Activated CD4-positive, alpha-beta T cell treated with anti-CD3 and anti-CD28 coated beads, Interleukin-2, amount 50 U/mL, for 4 hours (primary cell): Measurements from ENCODE around the gene PTPRK.

Experiments
- DNase-seq, 2 experiments: peaks; one replicate each; pipeline ENCODE4 v3.0.0-alpha.2; 2020

The PTPRK gene

DNA sequence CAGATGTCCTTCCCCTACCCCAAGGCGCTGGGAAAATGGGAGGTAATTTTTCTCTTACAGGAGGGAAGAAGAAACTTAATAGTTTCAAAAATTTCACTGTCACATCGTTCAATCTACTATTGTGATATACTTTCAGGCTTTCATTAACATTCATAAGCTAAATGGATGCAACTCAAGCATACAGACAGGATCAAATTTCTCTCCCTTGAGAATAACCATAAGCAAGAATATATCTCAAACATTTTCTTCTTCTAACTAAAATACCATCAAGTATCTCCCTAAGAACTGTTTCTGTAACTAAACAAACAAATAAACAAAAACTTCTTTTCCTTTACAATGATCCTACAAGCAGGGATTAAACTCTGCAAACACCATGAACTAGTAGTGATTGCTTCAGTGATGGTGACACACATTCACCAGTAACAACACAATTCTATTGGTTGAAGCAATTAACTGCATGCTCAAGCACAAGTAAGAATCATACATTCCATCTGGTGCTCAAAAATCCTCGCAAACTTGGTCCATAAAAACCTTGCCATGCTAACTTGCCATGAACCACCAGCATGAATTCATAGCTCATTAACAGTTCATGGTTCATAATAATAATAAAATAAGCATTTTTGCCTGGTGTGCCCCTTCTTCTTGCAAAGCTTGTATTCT lies 183.8 kb downstream of the PTPRK start:
- DNase-seq = no peak

DNA sequence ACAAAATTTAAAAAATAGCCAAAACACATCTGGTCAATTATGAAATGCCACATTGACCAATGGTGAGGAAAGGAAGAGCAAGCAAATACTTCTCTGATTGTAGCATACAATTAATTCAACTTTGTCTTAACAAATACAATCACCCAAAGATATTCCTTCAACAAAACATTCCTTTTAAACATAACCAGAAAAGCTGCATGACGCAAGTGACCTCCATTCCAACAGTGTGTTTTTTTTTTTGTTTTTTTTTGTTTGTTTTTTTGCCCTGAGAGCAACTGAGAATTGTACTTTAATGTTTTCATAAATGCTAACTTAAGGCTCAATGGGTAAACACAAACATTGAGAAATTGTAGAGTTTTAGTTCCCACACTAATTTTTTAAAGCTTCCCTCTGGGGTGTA lies 184.4 kb downstream of the PTPRK start:
- no peak for DNase-seq

GRCh38 chr6:128333581-128334223 lies 186.7 kb downstream of the PTPRK start:
- DNase-seq = no peak

DNA sequence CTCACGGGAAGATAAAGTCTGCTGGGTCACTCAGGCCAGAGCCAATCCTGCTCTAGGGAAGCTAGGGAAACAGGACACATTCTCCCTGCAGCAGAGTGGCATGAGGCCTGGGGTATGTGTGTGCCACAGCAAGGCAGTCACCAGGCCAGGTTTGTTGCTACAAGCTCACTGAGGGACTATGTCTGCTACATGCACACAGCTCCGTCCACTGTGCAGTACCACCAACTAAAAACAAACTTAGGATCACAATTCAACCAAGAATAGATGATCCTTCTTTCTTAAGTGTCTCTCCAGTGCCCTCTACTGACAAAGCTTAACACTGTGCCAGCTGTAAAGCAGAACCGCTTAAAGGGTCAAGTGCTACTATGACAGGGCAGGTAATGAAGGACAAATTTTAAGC lies 192.5 kb downstream of the PTPRK start:
- DNase-seq = peak; percentile 5 to 23

- DNase-seq = no peak
Observed at GRCh38 chr6:128323011-128323410, 197.4 kb downstream of the PTPRK start.

DNA sequence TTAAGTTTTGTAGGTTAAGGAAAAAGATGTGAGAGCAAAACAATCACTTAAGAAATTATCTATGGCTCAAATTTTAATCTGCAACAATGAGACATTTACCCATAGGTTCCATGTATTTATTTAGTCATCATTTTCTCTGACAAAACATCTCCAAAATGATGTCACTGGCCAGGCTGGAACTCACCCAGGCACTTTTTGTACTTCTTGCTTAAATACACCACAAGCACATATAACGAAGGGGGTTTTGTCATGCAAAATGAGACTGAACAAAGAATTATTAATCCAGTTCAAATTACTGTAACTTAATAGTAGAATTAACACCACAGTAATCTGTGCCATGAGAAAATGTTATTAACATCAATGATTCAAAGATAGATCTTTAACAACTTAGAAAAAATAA lies 200.5 kb downstream of the PTPRK start:
- no peak for DNase-seq

- no peak for DNase-seq
Observed at GRCh38 chr6:128319157-128319556, 201.2 kb downstream of the PTPRK start.

DNA sequence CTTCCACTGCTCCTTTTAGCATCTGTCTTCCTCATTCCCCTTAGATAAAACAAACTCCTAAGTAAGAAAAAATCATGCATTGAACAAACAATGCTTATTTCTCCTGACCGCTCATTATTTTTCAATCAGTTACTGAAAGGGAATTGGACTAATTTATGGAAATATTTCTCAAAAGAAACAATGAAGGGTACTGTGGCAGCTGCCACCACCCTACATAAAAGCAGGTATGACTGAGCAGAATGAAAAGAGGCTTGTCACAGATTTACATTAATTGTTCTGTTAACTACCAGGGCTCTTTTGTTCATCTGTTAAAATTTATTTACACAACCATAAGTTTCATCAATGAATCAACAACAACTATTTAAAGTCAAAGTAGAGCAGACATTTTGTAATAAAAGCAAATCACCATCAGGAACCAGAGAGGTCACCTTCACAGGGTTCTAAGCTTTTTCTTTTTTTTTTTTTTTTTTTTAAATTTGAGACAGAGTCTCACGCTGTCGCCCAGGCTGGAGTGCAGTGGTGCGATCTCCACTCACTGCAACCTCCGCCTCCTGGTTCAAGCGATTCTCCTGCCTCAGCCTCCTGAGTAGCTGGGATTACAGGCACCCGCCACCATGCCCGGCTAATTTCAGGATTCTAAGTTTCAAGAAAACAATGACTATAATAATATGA lies 204.0 kb downstream of the PTPRK start:
- DNase-seq = no peak

DNA sequence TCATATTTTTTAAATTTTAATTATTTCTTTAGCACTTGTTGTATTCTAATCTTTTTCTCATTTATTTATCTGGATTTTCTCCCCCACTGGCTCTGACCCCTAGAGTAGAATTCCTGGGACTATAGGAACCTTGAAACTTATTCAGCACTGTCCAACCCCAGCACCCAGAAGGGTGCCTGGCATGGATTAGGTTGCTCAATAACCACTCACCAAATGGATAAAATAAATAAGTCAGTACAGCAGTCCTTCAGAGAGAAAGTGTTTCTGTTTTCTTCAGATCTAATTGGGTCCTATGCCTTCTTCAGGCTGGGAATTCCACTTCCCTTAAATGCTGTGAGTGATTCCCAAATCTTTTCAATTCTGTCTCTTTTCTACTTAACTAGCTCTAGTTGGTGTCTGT lies 206.2 kb downstream of the PTPRK start:
- no peak for DNase-seq

- no peak for DNase-seq
Observed at GRCh38 chr6:128311944-128312570, 208.3 kb downstream of the PTPRK start.

DNA sequence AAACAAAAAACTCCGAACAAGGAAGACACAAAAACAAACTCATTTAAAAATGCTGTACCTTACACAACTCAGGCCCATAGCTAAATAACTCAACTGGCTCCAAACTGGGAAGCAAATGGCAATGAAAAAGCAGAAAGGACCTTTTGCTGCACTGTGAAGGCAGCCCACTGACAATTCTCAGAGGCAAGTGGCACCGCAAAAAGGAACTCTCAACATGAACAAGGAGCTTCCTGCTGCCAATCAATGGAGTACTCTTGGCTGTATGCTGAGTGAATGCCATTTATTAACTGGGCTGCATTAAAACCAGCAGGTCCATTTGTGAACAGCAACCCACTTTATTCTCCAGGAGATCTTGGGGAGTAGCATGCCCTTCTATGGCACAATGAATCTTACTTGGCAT lies 209.9 kb downstream of the PTPRK start:
- no peak for DNase-seq

- no peak for DNase-seq
Observed at GRCh38 chr6:128307671-128308070, 212.7 kb downstream of the PTPRK start.

GRCh38 chr6:128305976-128306375 lies 214.4 kb downstream of the PTPRK start:
- no peak for DNase-seq

DNA sequence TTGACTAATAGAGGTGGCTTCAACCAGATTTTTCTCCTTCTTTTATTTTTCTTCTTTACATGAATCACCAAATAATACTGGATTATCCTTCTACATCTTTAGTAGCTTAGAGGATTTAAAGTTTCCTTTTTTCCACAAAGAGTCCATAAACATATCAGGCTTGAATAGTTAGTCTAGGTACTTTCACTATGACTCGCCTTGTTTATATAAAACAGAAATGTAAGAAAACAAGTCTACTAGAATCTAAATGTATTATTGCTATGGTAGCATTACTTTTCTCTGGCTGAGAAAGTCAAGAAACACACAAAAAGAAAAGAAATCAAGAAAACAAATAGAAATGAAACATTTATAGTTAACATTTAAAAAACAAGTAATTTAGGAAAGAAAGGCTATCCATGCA lies 215.2 kb downstream of the PTPRK start:
- DNase-seq = no peak

GRCh38 chr6:128303870-128304269 lies 216.5 kb downstream of the PTPRK start:
- DNase-seq = no peak

- DNase-seq = no peak
Observed at GRCh38 chr6:128302942-128303341, 217.5 kb downstream of the PTPRK start.

GRCh38 chr6:128295670-128296069 lies 224.7 kb downstream of the PTPRK start:
- no peak for DNase-seq

DNA sequence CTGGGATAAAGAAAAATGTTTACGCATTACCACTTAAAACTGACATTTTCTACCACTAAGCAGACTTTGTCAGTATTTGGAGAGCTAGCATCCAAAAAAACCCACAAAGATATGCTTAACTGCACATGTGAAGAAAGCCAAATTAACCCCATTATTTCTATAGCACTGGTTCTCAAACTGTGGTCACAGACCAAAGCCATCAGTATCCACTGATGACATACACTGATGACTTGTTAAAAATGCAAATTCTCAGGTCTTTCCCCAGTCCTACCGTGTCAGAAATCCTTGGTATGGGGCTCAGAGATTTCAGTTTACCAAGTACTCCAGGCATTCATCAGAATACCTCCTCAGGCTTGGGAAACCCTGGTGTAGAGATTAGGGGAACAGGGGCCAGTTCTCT lies 230.2 kb downstream of the PTPRK start:
- DNase-seq = no peak

DNA sequence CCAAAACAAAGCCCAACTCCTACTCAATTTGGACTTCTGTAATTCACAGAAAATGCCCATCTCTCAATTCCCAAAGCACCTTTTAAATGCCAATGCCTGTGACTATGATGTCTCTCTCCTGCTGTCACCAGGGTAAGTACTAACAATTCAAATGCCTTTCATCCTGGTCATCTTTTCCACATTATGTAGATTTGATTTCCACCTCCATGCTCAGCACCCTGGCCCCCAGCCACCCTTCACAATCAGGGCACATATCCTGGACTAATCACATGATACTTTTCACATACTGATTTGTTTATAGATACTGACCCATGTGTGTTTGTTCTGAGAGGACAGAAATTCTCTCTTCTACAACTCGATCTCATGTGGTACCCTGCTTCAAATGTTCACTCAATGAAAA lies 236.3 kb downstream of the PTPRK start:
- no peak for DNase-seq

GRCh38 chr6:128282961-128283360 lies 237.4 kb downstream of the PTPRK start:
- no peak for DNase-seq

- no peak for DNase-seq
Observed at GRCh38 chr6:128280960-128281359, 239.4 kb downstream of the PTPRK start.

DNA sequence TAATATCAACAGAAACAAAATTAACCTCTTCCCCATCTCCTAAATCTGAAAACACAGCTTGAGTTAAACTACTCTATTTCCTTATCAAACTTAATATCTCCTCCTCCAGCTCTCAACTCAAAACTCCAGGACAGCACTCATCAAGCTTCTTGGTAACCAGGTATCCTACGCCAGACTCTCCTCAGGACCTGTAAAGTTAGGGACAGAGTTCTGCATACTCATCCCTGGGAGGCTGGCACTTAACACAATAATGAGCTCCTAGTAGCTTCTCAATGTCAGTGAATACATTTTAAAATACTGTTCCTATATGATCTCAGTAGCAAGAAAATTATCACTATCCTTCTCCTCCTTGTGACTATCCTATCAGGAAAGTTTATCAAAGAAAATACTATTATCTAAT lies 240.3 kb downstream of the PTPRK start:
- no peak for DNase-seq

GRCh38 chr6:128278836-128279235 lies 241.6 kb downstream of the PTPRK start:
- DNase-seq = no peak

DNA sequence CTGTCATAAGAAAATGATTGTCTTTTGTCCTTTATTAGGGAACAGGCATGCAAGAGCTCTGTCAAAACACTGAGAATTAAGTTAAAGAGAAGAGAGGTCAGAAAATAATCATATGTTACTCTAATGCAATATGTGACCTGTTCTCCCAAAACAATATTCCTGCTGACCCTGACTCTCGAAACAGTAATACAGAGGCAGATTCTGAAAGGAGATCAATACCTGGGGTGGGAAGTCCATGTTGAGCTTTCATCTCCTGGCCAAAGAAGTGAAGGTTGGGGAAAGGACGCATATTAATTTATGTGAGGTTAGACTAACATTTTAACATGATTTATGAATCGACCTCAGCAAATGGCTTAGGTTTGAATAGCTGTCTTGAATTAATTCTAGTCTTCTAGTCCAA lies 243.0 kb downstream of the PTPRK start:
- DNase-seq = no peak
